PC-9 (cell line): ENCODE data around the gene COL27A1. TPM values are rescaled to one million over a fixed set of nuclear protein-coding genes. Genes with fewer than 3 reads are reported as not detected.
"Not testable (repeated sequence)": the region's sequence is repeated elsewhere in the genome, so short reads cannot be mapped to it uniquely, and the experiment has no call there.

Experiments
- BruUV-seq: library from RNA; stranded (reverse); fragments of 400-500 nt; replicated peaks from 2 replicates; lab custom pipeline; 2021; lab: Mats Ljungman, UMichigan
- CTCF ChIA-PET: fragments of 300-600 bp; sonication (Branson Sonifier 250); formaldehyde crosslinking; loops from one replicate; lab custom pipeline; 2022; ENCODE audit warnings: antibody characterized with exemption; lab: Charles Lee
- POLR2A ChIA-PET: fragments of 300-600 bp; sonication (Branson Sonifier 250); formaldehyde crosslinking; loops from one replicate; lab custom pipeline; 2022; ENCODE audit warnings: antibody characterized with exemption; ENCODE audit not compliant: unreplicated experiment; lab: Charles Lee
- DNase-seq, 2 experiments: peaks; one replicate each; pipeline versions ENCODE4 v3.0.0 to v3.0.0-alpha.2; 2015 to 2022; ENCODE audit warnings: mixed read lengths in 1 of 2
- H2AFZ ChIP-seq: fragments of 200-600 bp; sonication (generic); 2 replicates; pipeline ENCODE4 v1.8.1; 2017; ENCODE audit warnings: antibody characterized with exemption
- H3F3A ChIP-seq: fragments of 200-600 bp; sonication (generic); 2 replicates; pipeline ENCODE4 v1.8.1; 2017; ENCODE audit warnings: antibody characterized with exemption, mild to moderate bottlenecking, low read depth; ENCODE audit not compliant: insufficient read depth
- H3K27ac ChIP-seq: fragments of 200-600 bp; sonication (generic); 2 replicates; pipeline ENCODE4 v1.6.1; 2016; ENCODE audit warnings: mixed run types
- H3K27me3 ChIP-seq: fragments of 200-600 bp; sonication (generic); 2 replicates; pipeline ENCODE4 v1.6.1; 2016; ENCODE audit warnings: low read depth, mixed run types; ENCODE audit not compliant: insufficient read depth
- H3K36me3 ChIP-seq: fragments of 200-600 bp; sonication (generic); 2 replicates; pipeline ENCODE4 v1.6.1; 2016; ENCODE audit warnings: low read depth, mixed run types
- H3K4me1 ChIP-seq: fragments of 200-600 bp; sonication (generic); replicated peaks from 2 replicates; pipeline ENCODE4 v1.6.1; 2016; ENCODE audit warnings: mixed run types; ENCODE audit not compliant: insufficient read depth
- H3K4me2 ChIP-seq: fragments of 200-600 bp; sonication (generic); 2 replicates; pipeline ENCODE4 v1.6.1; 2017; ENCODE audit warnings: mixed run types
- H3K4me3 ChIP-seq: fragments of 200-600 bp; sonication (generic); 2 replicates; pipeline ENCODE4 v1.6.1; 2016; ENCODE audit warnings: mixed run types
- H3K79me2 ChIP-seq: fragments of 200-600 bp; sonication (generic); 2 replicates; pipeline ENCODE4 v1.6.1; 2017; ENCODE audit warnings: low read depth, mixed run types
- H3K9me2 ChIP-seq: fragments of 200-600 bp; sonication (generic); 2 replicates; pipeline ENCODE4 v1.8.1; 2017; ENCODE audit warnings: mild to moderate bottlenecking; ENCODE audit not compliant: insufficient read depth
- H3K9me3 ChIP-seq: fragments of 200-600 bp; sonication (generic); 2 replicates; pipeline ENCODE4 v1.8.1; 2016; ENCODE audit warnings: low read depth; ENCODE audit not compliant: insufficient read depth
- H4K20me1 ChIP-seq: fragments of 200-600 bp; sonication (generic); 2 replicates; pipeline ENCODE4 v1.8.1; 2017; ENCODE audit not compliant: insufficient read depth
- EZH2 ChIP-seq: fragments of 200-600 bp; sonication (generic); IDR thresholded peaks from 2 replicates; pipeline ENCODE4 v1.8.0; 2017; ENCODE audit warnings: antibody characterized with exemption, low read depth
- intact Hi-C: fragments of 100-400 bp; cut with micrococcal nuclease; formaldehyde crosslinking; loops from one replicate; pipeline ENCODE4 v1.10.0; 2022; ENCODE audit not compliant: unreplicated experiment
- total RNA-seq: library from RNA; stranded (reverse); gene quantifications from 2 replicates; pipeline ENCODE4 v1.2.3, GENCODE V29; 2021
- TF ChIP-seq, protein P1 (sequence below): fragments of 200-600 bp; sonication (generic); conservative IDR thresholded peaks from 2 replicates; pipeline ENCODE4 v1.6.1; 2017; ENCODE audit warnings: mixed run types, antibody characterized with exemption, mild to moderate bottlenecking, moderate library complexity

COL27A1 gene
- total RNA-seq, 1 experiment from 2014 or later: 0.39 TPM

- BruUV-seq: no TSS peak
- intact Hi-C loops: no loop called here
- Histone ChIP-seq H4K20me1 (no peaks in the 10 kb centered on the region), H3K4me3 (no peak overlapping the region), H3K9me2 (no peaks in the 10 kb centered on the region), H3F3A (no peaks in the 10 kb centered on the region), H3K9me3 (no peaks in the 10 kb centered on the region), H3K27me3 (peaks cover 9% of the 10 kb centered on the region; the same call in 1 of the 2 replicates), H3K27ac (no peak overlapping the region), H3K79me2 (no peaks in the 10 kb centered on the region), H3K4me2 (no peak overlapping the region), H3K4me1 (no peaks in the 10 kb centered on the region), H2AFZ (no peak overlapping the region), H3K36me3 (no peaks in the 10 kb centered on the region)
- TF ChIP-seq, protein P1, sequence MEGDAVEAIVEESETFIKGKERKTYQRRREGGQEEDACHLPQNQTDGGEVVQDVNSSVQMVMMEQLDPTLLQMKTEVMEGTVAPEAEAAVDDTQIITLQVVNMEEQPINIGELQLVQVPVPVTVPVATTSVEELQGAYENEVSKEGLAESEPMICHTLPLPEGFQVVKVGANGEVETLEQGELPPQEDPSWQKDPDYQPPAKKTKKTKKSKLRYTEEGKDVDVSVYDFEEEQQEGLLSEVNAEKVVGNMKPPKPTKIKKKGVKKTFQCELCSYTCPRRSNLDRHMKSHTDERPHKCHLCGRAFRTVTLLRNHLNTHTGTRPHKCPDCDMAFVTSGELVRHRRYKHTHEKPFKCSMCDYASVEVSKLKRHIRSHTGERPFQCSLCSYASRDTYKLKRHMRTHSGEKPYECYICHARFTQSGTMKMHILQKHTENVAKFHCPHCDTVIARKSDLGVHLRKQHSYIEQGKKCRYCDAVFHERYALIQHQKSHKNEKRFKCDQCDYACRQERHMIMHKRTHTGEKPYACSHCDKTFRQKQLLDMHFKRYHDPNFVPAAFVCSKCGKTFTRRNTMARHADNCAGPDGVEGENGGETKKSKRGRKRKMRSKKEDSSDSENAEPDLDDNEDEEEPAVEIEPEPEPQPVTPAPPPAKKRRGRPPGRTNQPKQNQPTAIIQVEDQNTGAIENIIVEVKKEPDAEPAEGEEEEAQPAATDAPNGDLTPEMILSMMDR: no peak
- TF ChIP-seq EZH2: no peak
- CTCF ChIA-PET: no interaction called here
- DNase-seq: no peak
- POLR2A ChIA-PET: no interaction called here
Observed at GRCh38 chr9:114324492-114324891, 169.2 kb downstream of the COL27A1 start.

DNA sequence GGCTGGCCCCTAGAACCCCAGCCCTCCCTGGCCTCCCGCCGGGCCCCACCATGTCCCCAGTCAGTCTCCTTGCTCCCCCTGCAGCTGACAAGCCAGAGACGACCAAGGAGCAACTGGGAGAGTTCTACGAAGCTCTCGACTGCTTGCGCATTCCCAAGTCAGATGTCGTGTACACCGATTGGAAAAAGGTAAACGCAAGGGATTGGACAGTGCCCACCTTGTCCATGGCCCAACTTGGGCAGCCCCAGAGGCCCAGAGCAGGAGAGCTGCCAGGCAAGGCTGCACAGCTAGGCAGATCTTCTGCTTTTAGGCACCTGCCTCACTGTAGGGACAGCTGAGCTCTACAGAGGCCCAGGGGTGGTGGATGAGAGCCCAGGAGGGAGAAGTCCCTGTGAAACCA lies 169.6 kb downstream of the COL27A1 start:
- intact Hi-C loops, H3K27ac ChIP-seq, POLR2A ChIA-PET, H3K4me1 ChIP-seq, H3K9me2 ChIP-seq, H2AFZ ChIP-seq, H3K9me3 ChIP-seq, H3K4me2 ChIP-seq, H4K20me1 ChIP-seq, DNase-seq, H3K4me3 ChIP-seq, H3K27me3 ChIP-seq, BruUV-seq, H3K79me2 ChIP-seq, H3F3A ChIP-seq, H3K36me3 ChIP-seq, CTCF ChIA-PET: not testable (repeated sequence)

GRCh38 chr9:114325684-114326254 lies 170.4 kb downstream of the COL27A1 start:
- H3K27me3 ChIP-seq, H3K4me1 ChIP-seq, H4K20me1 ChIP-seq, CTCF ChIA-PET, H3K9me3 ChIP-seq, H3K9me2 ChIP-seq, H3K79me2 ChIP-seq, intact Hi-C loops, DNase-seq, H2AFZ ChIP-seq, H3F3A ChIP-seq, BruUV-seq, H3K4me2 ChIP-seq, H3K27ac ChIP-seq, H3K4me3 ChIP-seq, H3K36me3 ChIP-seq: not testable (repeated sequence)
- POLR2A ChIA-PET: interaction anchor here (0.5 kb wide), 1 partner anchor 237 kb away, joined by 4 read pairs; no protein-coding TSS in a partner anchor

GRCh38 chr9:114327749-114328148 lies 172.4 kb downstream of the COL27A1 start:
- intact Hi-C loops: no loop called here
- H3K4me2 ChIP-seq: no peak overlapping the region
- ChIA-PET POLR2A (no interaction called here), CTCF (no interaction called here)
- BruUV-seq: no TSS peak
- no peaks in the 10 kb centered on the region for H4K20me1 ChIP-seq
- no peaks in the 10 kb centered on the region for H3F3A ChIP-seq
- no peaks in the 10 kb centered on the region for H3K36me3 ChIP-seq
- no peaks in the 10 kb centered on the region for H3K9me3 ChIP-seq
- no peak overlapping the region for H3K27ac ChIP-seq
- H3K79me2 ChIP-seq: no peaks in the 10 kb centered on the region
- no peak for DNase-seq
- TF ChIP-seq EZH2: no peak
- TF ChIP-seq, protein P1: no peak
- H3K27me3 ChIP-seq: peaks cover 9% of the 10 kb centered on the region; the same call in 1 of the 2 replicates
- H3K9me2 ChIP-seq: no peaks in the 10 kb centered on the region
- no peak overlapping the region for H2AFZ ChIP-seq
- no peak overlapping the region for H3K4me3 ChIP-seq
- H3K4me1 ChIP-seq: no peaks in the 10 kb centered on the region

GRCh38 chr9:114328357-114328820 lies 173.1 kb downstream of the COL27A1 start:
- H3K27ac ChIP-seq, POLR2A ChIA-PET, H4K20me1 ChIP-seq, intact Hi-C loops, H3F3A ChIP-seq, H3K4me2 ChIP-seq, H3K79me2 ChIP-seq, H3K36me3 ChIP-seq, H3K9me3 ChIP-seq, H3K4me3 ChIP-seq, H3K4me1 ChIP-seq, H3K9me2 ChIP-seq, H2AFZ ChIP-seq, CTCF ChIA-PET, DNase-seq, H3K27me3 ChIP-seq, BruUV-seq: not testable (repeated sequence)

DNA sequence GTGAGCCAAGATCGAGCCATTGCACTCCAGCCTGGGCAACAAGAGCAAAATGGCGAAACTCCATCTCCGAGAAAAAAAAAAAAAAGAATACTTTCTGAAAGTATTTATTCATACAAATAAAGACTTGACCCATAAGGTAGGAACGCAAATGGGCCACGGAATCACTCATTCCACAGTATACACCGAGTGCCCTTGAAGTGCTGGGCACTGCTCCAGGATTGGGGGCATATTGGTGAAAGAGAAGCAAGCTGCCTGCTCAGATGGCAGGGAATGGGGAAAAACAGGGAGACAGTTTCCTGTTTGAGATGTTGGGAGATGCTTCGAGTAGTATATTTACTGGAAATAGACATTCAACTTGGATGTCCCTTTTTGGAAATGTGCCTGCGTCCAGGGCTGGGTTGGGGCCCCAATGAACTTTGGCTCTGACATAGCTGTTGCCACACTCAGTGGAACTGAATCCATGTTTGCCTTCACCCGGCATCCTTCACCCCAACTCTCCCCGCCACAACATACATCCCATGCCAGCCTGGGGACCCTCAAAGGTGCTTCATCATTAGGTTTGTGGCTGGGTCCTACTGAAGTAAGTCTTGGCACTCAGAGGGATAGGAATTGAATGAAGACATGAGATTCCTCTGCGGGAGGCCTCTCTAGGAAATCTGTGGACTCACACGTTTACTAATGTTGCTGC lies 173.7 kb downstream of the COL27A1 start:
- H3K4me3 ChIP-seq, H3K79me2 ChIP-seq, POLR2A ChIA-PET, H3K36me3 ChIP-seq, BruUV-seq, H3K27ac ChIP-seq, H3K4me2 ChIP-seq, H2AFZ ChIP-seq, H3F3A ChIP-seq, H3K4me1 ChIP-seq, DNase-seq, H3K9me2 ChIP-seq, H3K9me3 ChIP-seq, intact Hi-C loops, CTCF ChIA-PET, H4K20me1 ChIP-seq, H3K27me3 ChIP-seq: not testable (repeated sequence)
